HT1080 (cell line): Measurements from ENCODE around the gene TBC1D14. TPM values are rescaled to one million over a fixed set of nuclear protein-coding genes. Genes with fewer than 3 reads are reported as not detected.
A peak's percentile ranks its signal among the peaks of the same experiment; 100 is the strongest.

Source experiments
- DNase-seq: peaks from one replicate; pipeline ENCODE4 v3.0.0-alpha.2; 2015; ENCODE audit warnings: low read depth
- total RNA-seq: library from RNA; depleted of rRNA; stranded (reverse); fragments of >200 nt; shearing (Covaris generic); gene quantifications from 2 replicates; pipeline ENCODE4 v1.2.3, GENCODE V29; 2014

Gene TBC1D14
- total RNA-seq, 1 experiment from 2014 or later = 50.6 TPM

- no peak for DNase-seq
Observed at GRCh38 chr4:7055990-7056325, 146.3 kb downstream of the TBC1D14 start.

- no peak for DNase-seq
Observed at GRCh38 chr4:7058792-7059191, 149.2 kb downstream of the TBC1D14 start.

- no peak for DNase-seq
Observed at GRCh38 chr4:7059662-7060061, 150.0 kb downstream of the TBC1D14 start.

- no peak for DNase-seq
Observed at GRCh38 chr4:7060346-7061150, 150.9 kb downstream of the TBC1D14 start.

- DNase-seq = no peak
Observed at GRCh38 chr4:7061815-7062214, 152.2 kb downstream of the TBC1D14 start.

- DNase-seq = no peak
Observed at GRCh38 chr4:7062816-7063215, 153.2 kb downstream of the TBC1D14 start.

- no peak for DNase-seq
Observed at GRCh38 chr4:7063362-7063761, 153.7 kb downstream of the TBC1D14 start.

GRCh38 chr4:7066006-7066405 is 156.4 kb downstream of the TBC1D14 start:
- DNase-seq = no peak

- DNase-seq = no peak
Observed at GRCh38 chr4:7066493-7066892, 156.9 kb downstream of the TBC1D14 start.

GRCh38 chr4:7067126-7067451 is 157.5 kb downstream of the TBC1D14 start:
- no peak for DNase-seq

- peak; percentile 99 for DNase-seq
Observed at GRCh38 chr4:7067452-7068278, 158.0 kb downstream of the TBC1D14 start, which contains the start of gene GRPEL1. GRPEL1 (minus strand) TSS chr4:7068064; CDS start chr4:7068032, 32 bp downstream.

- no peak for DNase-seq
Observed at GRCh38 chr4:7068279-7068842, 158.7 kb downstream of the TBC1D14 start.

- DNase-seq = no peak
Observed at GRCh38 chr4:7068883-7069282, 159.3 kb downstream of the TBC1D14 start.

GRCh38 chr4:7070729-7071511 is 161.3 kb downstream of the TBC1D14 start:
- DNase-seq = peak; percentile 43

- no peak for DNase-seq
Observed at GRCh38 chr4:7073059-7073458, 163.4 kb downstream of the TBC1D14 start.

GRCh38 chr4:7073526-7074390 is 164.1 kb downstream of the TBC1D14 start:
- peak; percentile 69 for DNase-seq

- DNase-seq = peak; percentile 61
Observed at GRCh38 chr4:7074426-7074825, 164.8 kb downstream of the TBC1D14 start.

GRCh38 chr4:7075962-7076695 is 166.5 kb downstream of the TBC1D14 start:
- DNase-seq = peak; percentile 27

GRCh38 chr4:7076696-7077082 is 167.1 kb downstream of the TBC1D14 start:
- DNase-seq = no peak

- no peak for DNase-seq
Observed at GRCh38 chr4:7077371-7077770, 167.7 kb downstream of the TBC1D14 start.
